HG03196 (cell line): ENCODE results near the gene F7.
"Not testable (repeated sequence)": the region's sequence is repeated elsewhere in the genome, so short reads cannot be mapped to it uniquely, and the experiment has no call there.

Experiments used
- ATAC-seq: cut with Tn5 transposase; IDR thresholded peaks from one replicate; pipeline ENCODE4 v1.9.1; 2021; ENCODE audit not compliant: unreplicated experiment

Gene F7

DNA sequence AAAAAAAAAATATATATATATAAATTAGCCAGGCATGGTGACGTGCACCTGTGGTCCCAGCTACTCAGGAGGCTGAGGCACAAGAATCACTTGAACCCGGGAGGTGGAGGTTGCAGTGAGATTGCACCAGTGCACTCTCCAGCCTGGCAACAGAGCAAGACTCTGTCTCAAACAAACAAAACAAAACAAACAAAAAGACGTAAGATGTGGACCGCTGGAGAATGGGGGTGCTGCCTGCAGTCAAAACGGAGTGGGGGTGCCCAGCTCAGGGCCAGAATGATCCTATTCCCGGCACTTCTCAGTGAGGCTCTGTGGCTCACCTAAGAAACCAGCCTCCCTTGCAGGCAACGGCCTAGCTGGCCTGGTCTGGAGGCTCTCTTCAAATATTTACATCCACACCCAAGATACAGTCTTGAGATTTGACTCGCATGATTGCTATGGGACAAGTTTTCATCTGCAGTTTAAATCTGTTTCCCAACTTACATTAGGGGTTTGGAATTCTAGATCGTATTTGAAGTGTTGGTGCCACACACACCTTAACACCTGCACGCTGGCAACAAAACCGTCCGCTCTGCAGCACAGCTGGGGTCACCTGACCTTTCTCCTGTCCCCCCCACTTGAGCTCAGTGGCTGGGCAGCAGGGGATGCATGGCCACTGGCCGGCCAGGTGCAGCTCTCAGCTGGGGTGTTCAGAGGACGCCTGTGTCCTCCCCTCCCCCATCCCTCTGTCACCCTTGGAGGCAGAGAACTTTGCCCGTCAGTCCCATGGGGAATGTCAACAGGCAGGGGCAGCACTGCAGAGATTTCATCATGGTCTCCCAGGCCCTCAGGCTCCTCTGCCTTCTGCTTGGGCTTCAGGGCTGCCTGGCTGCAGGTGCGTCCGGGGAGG is at the start of gene F7:
TSS of gene F7 (plus strand) at position 760 of the 889 bp plus-strand sequence. CDS start at position 811, 51 bp downstream.
- ATAC-seq = no peak

GRCh38 chr13:113057084-113057483 is 48.5 kb upstream of the F7 start:
- no peak for ATAC-seq

- not testable (repeated sequence) for ATAC-seq
These were observed 48.0 kb upstream of the F7 start for GRCh38 chr13:113057559-113057958.

- no peak for ATAC-seq
These were observed 47.2 kb upstream of the F7 start for GRCh38 chr13:113058129-113058987.

DNA sequence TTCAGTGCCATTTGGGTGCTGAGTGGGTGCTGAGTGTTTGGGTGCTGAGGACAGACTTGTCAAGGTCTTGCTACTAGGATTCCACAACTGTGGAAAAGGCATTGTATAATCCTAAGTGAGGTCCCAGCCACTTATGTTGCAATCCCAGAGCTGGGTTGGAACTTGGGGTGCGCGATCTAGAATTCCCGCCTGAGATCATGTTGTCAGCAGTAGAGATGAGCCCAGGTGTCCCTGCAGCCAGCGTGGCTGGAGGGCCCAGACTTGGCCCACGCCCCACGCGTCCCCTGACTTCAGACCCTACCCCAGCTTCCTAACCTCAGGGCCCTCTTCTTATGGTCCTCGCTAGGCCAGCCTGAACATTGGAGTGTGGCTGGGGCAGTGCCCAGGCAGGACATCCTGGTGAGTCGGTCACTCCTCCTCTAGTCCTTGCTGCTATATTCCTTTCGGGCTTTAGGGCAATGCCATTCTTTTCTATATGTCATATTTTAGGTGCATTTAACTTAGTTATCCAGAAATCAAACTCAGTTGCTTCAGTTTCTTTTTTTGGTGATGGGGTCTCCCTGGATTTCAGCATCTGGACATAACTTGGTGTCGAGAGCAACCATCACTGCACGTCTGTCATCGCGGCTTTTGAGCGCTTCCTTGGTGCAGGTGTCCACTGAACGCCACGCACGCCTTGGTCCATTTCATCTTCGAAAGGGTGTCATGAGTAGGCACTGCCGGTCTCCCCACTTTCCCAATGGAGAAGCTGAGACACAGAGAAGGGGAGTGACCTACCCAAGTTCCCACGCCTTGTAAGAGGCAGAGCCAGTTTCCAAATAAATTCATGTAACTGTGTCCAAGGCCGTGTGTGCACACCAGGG is 46.4 kb upstream of the F7 start:
- ATAC-seq = no peak

DNA sequence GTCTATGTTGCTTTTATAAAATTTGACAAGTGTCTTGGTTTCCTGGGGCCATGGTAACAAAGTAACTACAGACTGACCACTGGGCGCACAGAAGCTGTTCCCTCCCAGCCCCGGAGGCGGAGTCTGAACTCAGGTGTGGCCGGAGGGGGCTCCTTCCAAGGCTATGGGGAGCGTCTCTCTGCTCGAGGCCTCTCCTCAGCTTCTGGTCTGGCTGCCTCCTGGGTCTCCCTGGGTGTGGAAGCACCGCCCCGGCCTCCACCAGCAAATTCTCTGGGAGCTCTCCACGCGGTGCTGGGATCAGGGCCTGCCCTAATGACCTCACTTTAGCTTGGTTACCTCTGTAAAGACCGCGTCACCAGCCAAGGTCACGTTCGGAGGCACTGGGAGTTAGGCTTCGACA is 45.7 kb upstream of the F7 start:
- no peak for ATAC-seq

- ATAC-seq = no peak
These were observed 44.9 kb upstream of the F7 start for GRCh38 chr13:113060557-113061270.

DNA sequence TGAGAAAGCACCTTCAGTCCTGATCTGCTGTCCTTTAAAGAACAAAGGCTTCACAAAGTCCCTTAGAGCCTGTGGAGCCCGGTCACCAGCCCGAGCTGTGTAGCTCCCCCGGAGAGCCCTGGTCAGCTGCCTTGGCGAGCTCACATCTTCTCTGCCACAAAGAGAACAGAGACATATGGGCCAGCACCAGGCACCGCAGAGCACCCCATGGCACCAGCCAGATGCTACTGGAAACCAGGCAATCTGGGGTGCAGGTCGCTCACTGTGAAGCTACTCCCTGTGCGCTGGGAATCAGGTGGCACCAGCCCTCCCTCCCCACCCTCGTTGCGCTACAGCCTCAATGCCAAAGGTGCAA is 44.3 kb upstream of the F7 start:
- ATAC-seq = no peak

GRCh38 chr13:113061796-113062425 is 43.7 kb upstream of the F7 start:
- no peak for ATAC-seq

- ATAC-seq = no peak
These were observed 42.9 kb upstream of the F7 start for GRCh38 chr13:113062691-113063090.

DNA sequence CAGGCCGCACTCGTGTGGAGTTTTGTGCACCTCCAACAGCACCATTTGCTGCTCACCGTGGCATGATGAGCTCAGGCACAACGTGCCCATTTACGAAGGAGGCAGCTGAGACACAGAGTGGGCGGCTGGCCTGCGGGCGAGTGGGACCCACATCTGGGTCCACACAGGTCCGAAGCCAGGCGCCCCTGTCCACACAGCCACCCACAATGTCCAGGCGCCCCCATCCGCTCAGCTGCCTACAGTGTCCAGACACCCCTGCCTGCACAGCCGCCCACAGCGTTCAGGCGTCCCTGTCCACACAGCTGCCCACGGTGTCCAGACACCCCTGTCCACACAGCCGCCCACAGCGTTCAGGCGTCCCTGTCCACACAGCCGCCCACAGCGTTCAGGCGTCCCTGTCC is 42.5 kb upstream of the F7 start:
- ATAC-seq = no peak

GRCh38 chr13:113064000-113064533 is 41.5 kb upstream of the F7 start:
- no peak for ATAC-seq

DNA sequence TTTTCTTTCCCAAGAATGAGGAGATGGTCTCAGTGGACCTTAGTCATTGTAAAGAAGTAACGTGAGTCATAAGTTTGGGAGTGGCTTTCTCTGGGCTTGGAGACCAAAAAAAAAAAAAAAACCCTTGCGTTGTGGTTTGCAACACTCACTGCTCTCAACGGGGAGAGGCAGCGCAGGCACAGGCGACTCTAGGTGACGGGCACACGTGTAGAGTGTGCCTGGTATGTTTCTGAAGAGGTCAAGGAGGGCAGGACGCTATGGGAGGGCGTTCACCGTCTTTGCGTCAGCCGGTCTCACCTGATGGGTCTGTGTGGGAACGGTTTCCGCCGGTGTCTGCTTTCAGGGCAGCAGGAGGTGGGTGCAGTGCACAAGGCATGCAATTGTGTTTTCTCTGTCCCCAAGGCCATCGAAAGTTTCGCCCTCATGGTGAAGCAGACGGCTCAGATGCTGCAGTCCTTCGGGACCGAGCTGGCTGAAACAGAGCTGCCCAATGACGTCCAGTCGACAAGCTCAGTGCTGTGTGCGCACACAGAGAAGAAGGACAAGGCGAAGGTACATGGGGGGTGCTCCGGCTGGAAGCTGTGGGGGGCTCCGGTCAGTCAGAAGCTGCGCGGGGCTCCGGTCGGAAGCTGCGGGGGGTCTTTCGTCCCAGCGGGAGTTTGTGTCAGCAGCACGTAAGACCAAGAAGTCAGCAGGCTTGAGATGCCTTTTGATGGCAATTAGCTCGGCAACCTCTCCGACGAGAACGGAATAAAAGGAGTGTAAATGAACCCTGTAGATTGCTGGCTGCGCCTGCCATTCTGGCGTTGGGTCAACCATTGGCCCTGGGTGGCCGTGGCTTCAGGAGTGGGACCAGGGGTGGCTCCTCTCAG is 40.8 kb upstream of the F7 start:
- no peak for ATAC-seq

GRCh38 chr13:113065406-113066141 is 40.0 kb upstream of the F7 start:
- ATAC-seq = no peak

DNA sequence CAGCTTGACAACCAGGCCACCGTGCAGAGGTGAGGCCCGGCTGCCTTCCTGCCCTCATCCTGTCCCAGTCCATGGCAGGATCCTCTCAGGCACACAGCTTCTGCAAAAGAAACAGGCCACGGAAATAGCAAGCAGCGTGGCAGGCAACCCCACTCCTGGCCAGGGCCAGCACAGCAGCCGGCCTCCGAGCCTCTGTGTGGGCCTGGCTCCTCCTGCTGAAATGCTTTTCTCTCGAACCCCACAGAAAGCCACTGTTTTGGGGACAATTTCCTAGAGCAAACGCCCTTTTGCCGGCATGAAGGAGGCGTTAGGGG is 39.5 kb upstream of the F7 start:
- no peak for ATAC-seq

DNA sequence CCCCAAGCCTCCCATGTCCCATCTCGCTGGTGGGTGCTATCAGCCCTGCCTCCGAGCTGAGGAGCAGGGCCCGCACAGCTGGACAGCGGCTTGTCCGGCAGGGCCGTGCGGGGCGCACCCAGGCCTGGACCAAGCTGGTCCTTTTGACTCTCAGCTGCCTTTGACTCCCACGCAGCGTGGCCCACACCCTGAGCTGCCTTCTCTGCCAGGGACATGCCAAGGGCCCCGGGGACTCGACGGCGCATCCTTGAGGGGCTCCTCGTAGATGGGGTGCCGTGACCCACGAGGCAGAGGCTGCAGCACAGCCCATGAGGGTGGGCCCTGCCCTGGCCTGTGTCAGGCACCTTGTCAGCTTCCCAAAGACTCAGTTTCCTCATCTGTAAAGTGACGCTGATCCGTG is 38.8 kb upstream of the F7 start:
- ATAC-seq = no peak

- ATAC-seq = no peak
These were observed 35.5 kb upstream of the F7 start for GRCh38 chr13:113069861-113070805.
